K562 (cell line): Measurements from ENCODE around the gene SPDYE1. TPM values are rescaled to one million over a fixed set of nuclear protein-coding genes. Genes with fewer than 3 reads are reported as not detected.

Experiments used
- ATAC-seq: fragments of 200-7000 bp; cut with Tn5 transposase; 3 replicates; pipeline ENCODE4 v1.9.1; 2020; ENCODE audit warnings: moderate library complexity
- BruUV-seq: library from RNA; stranded (reverse); fragments of 400-500 nt; replicated peaks from 2 replicates; lab custom pipeline; 2021; lab: Mats Ljungman, UMichigan
- CTCF ChIA-PET: fragments of 300-600 bp; formaldehyde crosslinking; extraction: SDS; loops from one replicate; lab custom pipeline; 2021; ENCODE audit warnings: low intra/inter-chr PET ratio; lab: Yijun Ruan, JAX
- POLR2A ChIA-PET: fragments of 300-600, 350-650 bp; sonication (Branson Sonifier 250); formaldehyde crosslinking; extraction: SDS; loops from one replicate; lab custom pipeline; 2021; ENCODE audit warnings: antibody characterized with exemption, inconsistent platforms; lab: Yijun Ruan, JAX
- DNase-seq, 4 experiments: peaks; one replicate each; pipeline versions ENCODE4 v3.0.0 to v3.0.0-alpha.2; 2011 to 2018; ENCODE audit warnings: low spot score in 3 of 4, mixed read lengths in 3 of 4; ENCODE audit errors: extremely low read depth in 1 of 4
- FAIRE-seq: peaks from 2 replicates; lab custom pipeline; 2011; peaks lifted over from hg19 to GRCh38; lab: Jason Lieb, UNC
- H2AFZ ChIP-seq: 2 replicates; pipeline ENCODE4 v1.6.0; 2011; ENCODE audit warnings: low read depth, low read length, control low read depth, inconsistent platforms
- H3K27ac ChIP-seq: fragments of 200-600 bp; 3 replicates; pipeline ENCODE4 v1.8.0; 2011; ENCODE audit warnings: low read depth, mild to moderate bottlenecking, control low read depth, inconsistent platforms, low read length, moderate library complexity, mixed read lengths; ENCODE audit errors: extremely low read depth
- H3K27me3 ChIP-seq, 2 experiments: fragments of 300-600 bp in 1 of 2; 2 replicates in 1 of 2; 3 replicates in 1 of 2; pipeline versions ENCODE4 v1.6.0 to v1.8.0; 2011; ENCODE audit warnings: inconsistent platforms in 2 of 2, low read length in 2 of 2, mild to moderate bottlenecking in 1 of 2, mixed read lengths in 1 of 2, moderate library complexity in 1 of 2; ENCODE audit not compliant: control insufficient read depth in 2 of 2, insufficient read depth in 2 of 2
- H3K36me3 ChIP-seq: fragments of 300-600 bp; 3 replicates; pipeline ENCODE4 v1.8.0; 2011; ENCODE audit warnings: mild to moderate bottlenecking, low read length, inconsistent platforms; ENCODE audit not compliant: control insufficient read depth, insufficient read depth
- H3K4me1 ChIP-seq, 2 experiments: fragments of 200-600 bp in 1 of 2; replicated peaks in 1 of 2; 2 replicates in 1 of 2; 3 replicates in 1 of 2; pipeline versions ENCODE4 v1.5.1 to v1.8.0; 2011; ENCODE audit warnings: inconsistent platforms in 2 of 2, low read length in 2 of 2, mild to moderate bottlenecking in 1 of 2, mixed read lengths in 1 of 2, moderate library complexity in 1 of 2; ENCODE audit not compliant: control insufficient read depth in 2 of 2, insufficient read depth in 2 of 2
- H3K4me2 ChIP-seq: 2 replicates; pipeline ENCODE4 v1.6.1; 2011; ENCODE audit warnings: low read length, control low read depth, inconsistent platforms, mixed read lengths; ENCODE audit not compliant: insufficient read depth
- H3K4me3 ChIP-seq: fragments of 200-600 bp; sonication (generic), shearing (Covaris generic); 2 replicates; pipeline ENCODE4 v1.5.1; 2016; ENCODE audit warnings: control low read depth, inconsistent platforms
- H3K79me2 ChIP-seq: fragments of 200-600 bp; 3 replicates; pipeline ENCODE4 v1.8.0; 2011; ENCODE audit warnings: low read length, inconsistent platforms; ENCODE audit not compliant: control insufficient read depth, insufficient read depth
- H3K9ac ChIP-seq, 2 experiments: 2 replicates each; pipeline versions ENCODE4 v1.6.0 to v1.6.1; 2011; ENCODE audit warnings: low read depth in 2 of 2, low read length in 2 of 2, control low read depth in 1 of 2, inconsistent platforms in 1 of 2, mild to moderate bottlenecking in 1 of 2, mixed read lengths in 1 of 2; ENCODE audit not compliant: insufficient read depth in 1 of 2
- H3K9me1 ChIP-seq: one replicate; pipeline ENCODE4 v1.6.0; 2011; ENCODE audit warnings: inconsistent platforms, mild to moderate bottlenecking, low read length, moderate library complexity; ENCODE audit not compliant: control insufficient read depth, insufficient read depth
- H3K9me3 ChIP-seq: replicated peaks from 2 replicates; pipeline ENCODE4 v1.5.1; 2011; ENCODE audit warnings: low read depth, low read length, inconsistent platforms; ENCODE audit not compliant: control insufficient read depth, insufficient read depth
- H4K20me1 ChIP-seq: replicated peaks from 2 replicates; pipeline ENCODE4 v1.6.1; 2011; ENCODE audit warnings: low read length, inconsistent platforms, mixed read lengths; ENCODE audit not compliant: control insufficient read depth, insufficient read depth
- ATF6 ChIP-seq: sonication (generic); formaldehyde crosslinking; IDR thresholded peaks from 2 replicates; pipeline ENCODE4 v1.4.0; 2020; ENCODE audit warnings: mild to moderate bottlenecking, missing genetic modification reagents
- FOSL1 ChIP-seq: fragments of 200-800 bp; sonication (Bioruptor generic); conservative IDR thresholded peaks from 2 replicates; pipeline ENCODE4 v1.6.1; 2016; ENCODE audit warnings: missing genetic modification characterization, missing compliant biosample characterization
- KLF1 ChIP-seq: fragments of 450-650 bp; IDR thresholded peaks from 2 replicates; pipeline ENCODE4 v1.6.1; 2016; ENCODE audit warnings: missing genetic modification characterization, missing compliant biosample characterization
- KLF6 ChIP-seq: fragments of 250-450 bp; sonication (Bioruptor Pico); IDR thresholded peaks from 2 replicates; pipeline ENCODE4 v1.4.0; 2020; ENCODE audit warnings: mild to moderate bottlenecking, moderate library complexity, borderline replicate concordance
- RAD21 ChIP-seq, 2 experiments: fragments of 250-450 bp in 1 of 2; fragments of 450-650 bp in 1 of 2; sonication (Bioruptor Pico) in 1 of 2; formaldehyde crosslinking in 1 of 2; IDR thresholded peaks in 1 of 2; conservative IDR thresholded peaks in 1 of 2; 2 replicates each; pipeline versions ENCODE4 v1.4.0 to v1.8.0; 2020 to 2022; ENCODE audit warnings: mild to moderate bottlenecking in 2 of 2, moderate library complexity in 1 of 2
- SMC3 ChIP-seq: conservative IDR thresholded peaks from 2 replicates; pipeline ENCODE4 v1.6.1; 2011; ENCODE audit warnings: low read depth, low read length, improper control_type of control experiment; ENCODE audit not compliant: insufficient read depth
- USF1 ChIP-seq: sonication (generic); formaldehyde crosslinking; IDR thresholded peaks from 2 replicates; pipeline ENCODE4 v1.9.0; 2022; ENCODE audit warnings: mild to moderate bottlenecking, missing genetic modification reagents
- WGBS: fragments of 100-300 bp; shearing (Covaris generic); methylation state at CpG from one replicate; pipeline ENCODE4 v1.1.6; 2016; ENCODE audit warnings: low coverage, mixed read lengths; ENCODE audit not compliant: insufficient coverage; ENCODE audit errors: missing lambda C conversion rate; 5-methylcytosine and 5-hydroxymethylcytosine counted together
- in situ Hi-C: fragments of 300-500 bp; cut with MboI; formaldehyde crosslinking; loops from 4 replicates; pipeline ENCODE4 v1.15.0; 2018; ENCODE audit warnings: inconsistent platforms, mixed read lengths
- intact Hi-C: fragments of 100-400 bp; cut with micrococcal nuclease; formaldehyde crosslinking; loops from 2 replicates; pipeline ENCODE4 v1.14.2; 2022
- polyA plus RNA-seq, 8 experiments: library from polyadenylated mRNA; depleted of rRNA in 4 of 8; stranded (reverse) in 5 of 8; unstranded in 3 of 8; fragments of >200 nt; fragmentation: Nextera tagmentation in 2 of 8; fragmentation: Illumina TruSeq in 1 of 8; extraction: Ambion mirVana in 2 of 8; extraction: Trizol in 1 of 8; gene quantifications; 2 replicates each; pipeline versions ENCODE4 v1.2.1 to v1.2.3, GENCODE V29; 2011 to 2014; ENCODE audit warnings: inconsistent platforms in 1 of 8, missing spikeins in 1 of 8
- total RNA-seq, 7 experiments: library from RNA; depleted of rRNA in 6 of 7; stranded (reverse); fragments of >200 nt in 6 of 7; fragmentation: Illumina TruSeq in 2 of 7; extraction: Trizol in 2 of 7; gene quantifications; 2 replicates each; pipeline versions ENCODE4 v1.2.1 to v1.2.3, GENCODE V29; 2011 to 2021; ENCODE audit warnings: low replicate concordance in 1 of 7
- TF ChIP-seq, protein P1 (sequence below): sonication (generic); formaldehyde crosslinking; IDR thresholded peaks from 2 replicates; pipeline ENCODE4 v1.9.0; 2022; ENCODE audit warnings: mild to moderate bottlenecking, missing genetic modification reagents

The SPDYE1 gene
- total and polyA plus RNA-seq, 9 of the 15 experiments (the other 6 are each of a cell fraction or from before 2014, with no cell fraction given): 0.04 to 0.10 TPM; not detected in 7

- Histone ChIP-seq H3K9me3 (no peaks in the 10 kb centered on the region), H3K27me3 (no peaks in the 10 kb centered on the region), H2AFZ (no peak overlapping the region), H3K27ac (no peak overlapping the region), H3K9me1 (no peaks in the 10 kb centered on the region), H3K4me3 (no peak overlapping the region), H3K4me1 (no peaks in the 10 kb centered on the region), H3K36me3 (peaks cover 10% of the 10 kb centered on the region; the same call in 2 of the 3 replicates), H3K9ac (peak overlapping the region in 1 of 2 experiments; percentile 21; a peak in 1 of 4 replicates), H3K4me2 (no peak overlapping the region), H3K79me2 (no peaks in the 10 kb centered on the region), H4K20me1 (no peaks in the 10 kb centered on the region; the same call in 1 of the 2 replicates)
- TF ChIP-seq KLF6 (CRISPR knock-in tag) (no peak), FOSL1 (tag) (no peak), KLF1 (tag) (no peak)
- in situ Hi-C loops (no loop called here), intact Hi-C loops (loop anchor here (10.0 kb wide), 1 partner anchor 368 kb away; the partner anchor contains the start of gene STK17A)
- CTCF ChIA-PET: interaction anchor here (0.7 kb wide), 1 partner anchor 10 kb away, joined by 3 read pairs; no protein-coding TSS in a partner anchor
- BruUV-seq: TSS peak; percentile 37
- ATAC-seq (no peak), FAIRE-seq (no peak), DNase-seq (no peak)
- 81% methylated on average over 5 of the region's 5 CpGs for WGBS
- POLR2A ChIA-PET: no interaction called here
Observed at GRCh38 chr7:43953071-43953470, 44.6 kb upstream of the SPDYE1 start.

DNA sequence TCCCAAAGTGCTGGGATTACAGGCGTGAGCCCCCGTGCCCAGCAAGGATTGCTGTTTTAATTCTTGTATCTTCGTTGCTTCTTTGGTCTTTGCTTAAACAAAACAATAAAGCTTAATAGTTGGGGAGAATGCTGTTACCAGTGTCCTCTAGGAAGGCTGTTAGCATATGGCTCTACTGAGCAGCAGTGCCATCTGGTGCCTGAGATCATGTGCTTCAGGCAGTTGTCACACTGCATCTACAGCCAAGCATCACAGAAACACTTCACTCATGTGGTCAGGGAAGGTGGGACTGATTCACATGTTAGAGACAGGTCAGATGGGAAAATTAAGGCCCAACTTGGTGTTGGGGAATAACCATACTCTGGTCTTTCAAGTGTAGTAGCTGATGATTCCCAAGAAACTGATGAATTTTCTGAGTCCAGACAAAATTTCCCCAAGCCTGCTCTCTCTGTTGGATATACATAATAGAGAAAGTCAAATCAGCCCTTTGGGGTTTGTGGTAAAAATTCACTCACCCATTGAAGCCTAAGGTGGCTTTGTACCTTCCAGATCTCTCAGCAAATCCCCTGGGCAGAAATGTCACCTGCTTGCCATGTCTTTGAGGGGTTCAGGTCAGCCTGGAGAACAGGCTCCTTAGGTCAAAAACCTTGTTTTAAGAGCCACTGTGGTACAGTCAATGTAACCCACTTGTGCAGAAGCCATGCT is 43.0 kb upstream of the SPDYE1 start:
- CTCF ChIA-PET: interaction anchor here (0.6 to 0.7 kb wide), 2 partner anchors 116 to 510 kb away, joined by 5 read pairs; no protein-coding TSS in a partner anchor
- no peak overlapping the region for H3K4me3 ChIP-seq
- H4K20me1 ChIP-seq: no peaks in the 10 kb centered on the region; the same call in 1 of the 2 replicates
- intact Hi-C loops: loop anchor here (1.0 to 10.0 kb wide), 2 partner anchors 115 to 370 kb away; partner anchors contain the start of gene STK17A
- 10% methylated on average over 3 of the region's 3 CpGs for WGBS
- no TSS peak for BruUV-seq
- H3K9me3 ChIP-seq: no peaks in the 10 kb centered on the region
- POLR2A ChIA-PET: interaction anchor here (0.6 to 0.9 kb wide), 2 partner anchors 85 to 429 kb away, joined by 3 read pairs; partner anchors contain the start of gene MRPS24
- H3K27me3 ChIP-seq: no peaks in the 10 kb centered on the region
- H3K27ac ChIP-seq: no peak overlapping the region
- H3K36me3 ChIP-seq: peaks cover 8% of the 10 kb centered on the region; the same call in 1 of the 3 replicates
- H3K4me2 ChIP-seq: no peak overlapping the region
- no peak overlapping the region for H2AFZ ChIP-seq
- DNase-seq (peak; percentile 51 to 70 (median 60)), ATAC-seq (peak; percentile 99), FAIRE-seq (peak; percentile 94)
- no peak overlapping the region for H3K9ac ChIP-seq
- H3K4me1 ChIP-seq: no peaks in the 10 kb centered on the region
- no peaks in the 10 kb centered on the region for H3K9me1 ChIP-seq
- H3K79me2 ChIP-seq: no peaks in the 10 kb centered on the region
- in situ Hi-C loops: no loop called here
- TF ChIP-seq ATF6 (CRISPR knock-in tag): no peak
- peak; percentile 33 to 74; a peak in 2 of 4 replicates for TF ChIP-seq RAD21 (CRISPR knock-in tag; conservative IDR thresholded peaks at IDR 0.05 in 1 of 2, IDR thresholded peaks at IDR 0.05 in 1 of 2)
- peak; percentile 37; the same call in 1 of the 2 replicates for TF ChIP-seq USF1 (CRISPR knock-in tag)
- peak; percentile 59 for TF ChIP-seq SMC3
- TF ChIP-seq, protein P1, sequence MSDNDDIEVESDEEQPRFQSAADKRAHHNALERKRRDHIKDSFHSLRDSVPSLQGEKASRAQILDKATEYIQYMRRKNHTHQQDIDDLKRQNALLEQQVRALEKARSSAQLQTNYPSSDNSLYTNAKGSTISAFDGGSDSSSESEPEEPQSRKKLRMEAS (CRISPR knock-in tag): peak; percentile 46; the same call in 1 of the 2 replicates
